Peyer's patch (tissue), 4 donors: ENCODE measurements around the gene SYNC. TPM values are rescaled to one million over a fixed set of nuclear protein-coding genes. Genes with fewer than 3 reads are reported as not detected.

Experiments used
- DNase-seq, 3 donors: peaks; one replicate each; pipeline ENCODE4 v3.0.0-alpha.2; 2017 to 2019
- H3K27ac ChIP-seq, 4 donors: fragments of 200-600 bp; sonication (generic); one replicate each; pipeline ENCODE4 v1.5.1; 2016 to 2019
- H3K27me3 ChIP-seq, 2 donors: fragments of 200-600 bp; sonication (generic); one replicate each; pipeline ENCODE4 v1.5.1; 2019
- H3K36me3 ChIP-seq, 3 donors: fragments of 200-600 bp; sonication (generic); one replicate each; pipeline ENCODE4 v1.5.1; 2016 to 2019
- H3K4me1 ChIP-seq, 4 donors: fragments of 200-600 bp; sonication (generic); one replicate each; pipeline ENCODE4 v1.5.1; 2016 to 2019
- H3K4me3 ChIP-seq, 4 donors: fragments of 200-600 bp; sonication (generic); 1 replicate in 3 of 4; 2 replicates in 1 of 4; pipeline ENCODE4 v1.5.1; 2016 to 2019; ENCODE audit warnings: mild to moderate bottlenecking in 1 of 4
- H3K9me3 ChIP-seq, 4 donors: fragments of 200-600 bp; sonication (generic); one replicate each; pipeline ENCODE4 v1.5.1; 2016 to 2019; ENCODE audit warnings: mild to moderate bottlenecking in 1 of 4
- CTCF ChIP-seq, 6 experiments: fragments of 450-650 bp in 4 of 6; fragments of 200-600 bp in 2 of 6; sonication (generic) in 1 of 6; IDR thresholded peaks; one replicate each; pipeline ENCODE4 v1.5.1; 2017 to 2019; ENCODE audit warnings: antibody characterized with exemption in 6 of 6, mild to moderate bottlenecking in 3 of 6, moderate library complexity in 1 of 6
- POLR2A ChIP-seq, 2 donors: fragments of 450-650 bp; IDR thresholded peaks; one replicate each; pipeline ENCODE4 v1.5.1; 2017; ENCODE audit warnings: antibody characterized with exemption in 2 of 2, mild to moderate bottlenecking in 2 of 2, moderate library complexity in 2 of 2
- total RNA-seq, 4 donors: library from RNA; depleted of rRNA; stranded (reverse); fragments of >200 nt; gene quantifications; one replicate each; pipeline ENCODE4 v1.1.0, GENCODE V29; 2016

SYNC gene
- total RNA-seq, 4 donors from 2014 or later: 8.3 to 19.8 (median 9.2) TPM

GRCh38 chr1:32719681-32720275, 17.2 kb upstream of the SYNC start:
- H3K36me3 ChIP-seq: no peaks in the 10 kb centered on the region
- H3K4me1 ChIP-seq: peaks cover 0 to 14% (median 2%) of the 10 kb centered on the region in 4 donors
- TF ChIP-seq POLR2A (IDR thresholded peaks at IDR 0.05) (no peak), CTCF (IDR thresholded peaks at IDR 0.05) (no peak)
- H3K9me3 ChIP-seq: no peaks in the 10 kb centered on the region
- DNase-seq: no peak
- H3K27ac ChIP-seq: no peak overlapping the region
- no peaks in the 10 kb centered on the region for H3K27me3 ChIP-seq
- H3K4me3 ChIP-seq: no peak overlapping the region

- H3K36me3 ChIP-seq: no peaks in the 10 kb centered on the region
- no peak overlapping the region for H3K27ac ChIP-seq
- no peaks in the 10 kb centered on the region for H3K9me3 ChIP-seq
- H3K27me3 ChIP-seq: no peaks in the 10 kb centered on the region
- no peak for TF ChIP-seq POLR2A (IDR thresholded peaks at IDR 0.05)
- no peak for TF ChIP-seq CTCF (IDR thresholded peaks at IDR 0.05)
- peaks cover 0 to 12% (median 2%) of the 10 kb centered on the region in 4 donors for H3K4me1 ChIP-seq
- H3K4me3 ChIP-seq: no peak overlapping the region
- DNase-seq: no peak
These were observed 16.0 kb upstream of the SYNC start for GRCh38 chr1:32718527-32718926.

GRCh38 chr1:32718036-32718435, 15.5 kb upstream of the SYNC start:
- H3K4me1 ChIP-seq: peaks cover 0 to 12% (median 2%) of the 10 kb centered on the region in 4 donors
- no peaks in the 10 kb centered on the region for H3K9me3 ChIP-seq
- TF ChIP-seq POLR2A (IDR thresholded peaks at IDR 0.05) (no peak), CTCF (IDR thresholded peaks at IDR 0.05) (no peak)
- H3K36me3 ChIP-seq: no peaks in the 10 kb centered on the region
- H3K27me3 ChIP-seq: no peaks in the 10 kb centered on the region
- H3K4me3 ChIP-seq: no peak overlapping the region
- DNase-seq: no peak
- no peak overlapping the region for H3K27ac ChIP-seq

- no peaks in the 10 kb centered on the region for H3K27me3 ChIP-seq
- no peak overlapping the region for H3K4me3 ChIP-seq
- H3K9me3 ChIP-seq: no peaks in the 10 kb centered on the region
- H3K27ac ChIP-seq: no peak overlapping the region
- H3K36me3 ChIP-seq: no peaks in the 10 kb centered on the region
- H3K4me1 ChIP-seq: peaks cover 0 to 12% (median 2%) of the 10 kb centered on the region in 4 donors
- TF ChIP-seq CTCF (IDR thresholded peaks at IDR 0.05): no peak
- no peak for TF ChIP-seq POLR2A (IDR thresholded peaks at IDR 0.05)
- no peak for DNase-seq
These were observed 14.9 kb upstream of the SYNC start for GRCh38 chr1:32717503-32717902.

GRCh38 chr1:32716312-32717148, 14.0 kb upstream of the SYNC start:
- peak; percentile 29 to 98 (median 96) for DNase-seq
- TF ChIP-seq CTCF (IDR thresholded peaks at IDR 0.05) (peak in 1 of 6 experiments; percentile 21), POLR2A (IDR thresholded peaks at IDR 0.05) (peak in 1 of 2 donors; percentile 70)
- Histone ChIP-seq H3K9me3 (no peaks in the 10 kb centered on the region), H3K27me3 (no peaks in the 10 kb centered on the region), H3K36me3 (no peaks in the 10 kb centered on the region), H3K27ac (peak overlapping the region in 3 of 4 donors; percentile 57 to 92 (median 66)), H3K4me3 (peak overlapping the region in 1 of 4 donors; percentile 14), H3K4me1 (peaks cover 0 to 16% (median 2%) of the 10 kb centered on the region in 4 donors)
